ENCODE results near the gene KAT6B. TPM values are rescaled to one million over a fixed set of nuclear protein-coding genes. Genes with fewer than 3 reads are reported as not detected.

Gene KAT6B
- total RNA-seq, 4 donors from 2014 or later: 34.2 to 84.2 (median 47.3) TPM

- no peak for DNase-seq (ENCODE audit: low spot score in 2 of 2)
- Histone ChIP-seq H3K27ac (no peak overlapping the region), H3K36me3 (peaks cover 30% of the 10 kb centered on the region), H3K4me1 (no peaks in the 10 kb centered on the region), H3K4me3 (no peak overlapping the region), H3K27me3 (no peaks in the 10 kb centered on the region), H3K9me3 (no peaks in the 10 kb centered on the region)
- no peak for TF ChIP-seq POLR2A (IDR thresholded peaks at IDR 0.05)
- no peak for TF ChIP-seq EP300 (IDR thresholded peaks at IDR 0.05)
- no peak for TF ChIP-seq POLR2AphosphoS5 (IDR thresholded peaks at IDR 0.05)
- TF ChIP-seq, protein P1, sequence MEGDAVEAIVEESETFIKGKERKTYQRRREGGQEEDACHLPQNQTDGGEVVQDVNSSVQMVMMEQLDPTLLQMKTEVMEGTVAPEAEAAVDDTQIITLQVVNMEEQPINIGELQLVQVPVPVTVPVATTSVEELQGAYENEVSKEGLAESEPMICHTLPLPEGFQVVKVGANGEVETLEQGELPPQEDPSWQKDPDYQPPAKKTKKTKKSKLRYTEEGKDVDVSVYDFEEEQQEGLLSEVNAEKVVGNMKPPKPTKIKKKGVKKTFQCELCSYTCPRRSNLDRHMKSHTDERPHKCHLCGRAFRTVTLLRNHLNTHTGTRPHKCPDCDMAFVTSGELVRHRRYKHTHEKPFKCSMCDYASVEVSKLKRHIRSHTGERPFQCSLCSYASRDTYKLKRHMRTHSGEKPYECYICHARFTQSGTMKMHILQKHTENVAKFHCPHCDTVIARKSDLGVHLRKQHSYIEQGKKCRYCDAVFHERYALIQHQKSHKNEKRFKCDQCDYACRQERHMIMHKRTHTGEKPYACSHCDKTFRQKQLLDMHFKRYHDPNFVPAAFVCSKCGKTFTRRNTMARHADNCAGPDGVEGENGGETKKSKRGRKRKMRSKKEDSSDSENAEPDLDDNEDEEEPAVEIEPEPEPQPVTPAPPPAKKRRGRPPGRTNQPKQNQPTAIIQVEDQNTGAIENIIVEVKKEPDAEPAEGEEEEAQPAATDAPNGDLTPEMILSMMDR (IDR thresholded peaks at IDR 0.05): no peak
- 96% methylated on average over 3 of the region's 3 CpGs for WGBS
These were observed 205.7 kb downstream of the KAT6B start for GRCh38 chr10:75032119-75032518.

- TF ChIP-seq EP300 (IDR thresholded peaks at IDR 0.05) (no peak), POLR2A (IDR thresholded peaks at IDR 0.05) (no peak), POLR2AphosphoS5 (IDR thresholded peaks at IDR 0.05) (no peak)
- TF ChIP-seq, protein P1 (IDR thresholded peaks at IDR 0.05): no peak
- peaks cover 28% of the 10 kb centered on the region for H3K36me3 ChIP-seq
- no peaks in the 10 kb centered on the region for H3K4me1 ChIP-seq
- 89% methylated on average over 8 of the region's 8 CpGs for whole genome bisulfite sequencing
- DNase-seq (ENCODE audit: low spot score in 2 of 2): no peak
- no peaks in the 10 kb centered on the region for H3K9me3 ChIP-seq
- H3K27me3 ChIP-seq: no peaks in the 10 kb centered on the region
- no peak overlapping the region for H3K27ac ChIP-seq
- no peak overlapping the region for H3K4me3 ChIP-seq
These were observed 206.4 kb downstream of the KAT6B start for GRCh38 chr10:75032813-75033212.

DNA sequence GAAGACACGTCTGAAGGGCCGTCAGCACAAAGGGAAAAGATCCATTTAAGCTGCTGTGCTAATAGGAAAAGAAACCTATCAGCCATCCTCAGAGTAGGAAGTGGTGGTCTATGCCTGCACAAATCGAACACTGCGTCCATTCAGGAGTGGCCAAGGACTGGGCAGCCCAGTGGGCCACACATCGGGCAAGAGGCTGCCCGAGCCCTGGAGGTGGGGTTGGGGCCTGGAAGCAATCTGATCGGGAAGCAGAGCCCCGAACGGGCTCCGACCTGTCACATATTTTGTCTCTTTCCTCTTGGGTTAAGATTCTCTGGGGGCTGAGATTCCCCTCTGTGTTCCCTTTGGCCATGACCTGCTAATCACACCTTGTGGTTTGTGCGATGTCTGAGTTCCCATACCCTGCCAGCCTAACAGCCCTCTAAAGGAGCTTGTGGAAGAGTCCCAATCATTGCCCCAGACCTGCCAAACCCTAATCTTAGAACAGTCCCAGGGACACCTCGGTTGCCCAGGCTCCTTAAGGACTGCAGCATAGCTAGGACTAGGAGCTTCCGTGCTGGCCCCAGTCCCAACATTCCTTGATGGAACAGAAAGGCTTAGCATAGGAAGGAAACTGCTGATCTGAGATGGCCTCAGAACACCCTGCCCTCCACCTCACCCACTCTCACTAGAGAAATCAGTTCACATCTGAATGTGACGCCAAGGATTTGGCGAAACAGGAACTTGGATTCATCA, 207.2 kb downstream of the KAT6B start:
- Histone ChIP-seq H3K27me3 (no peaks in the 10 kb centered on the region), H3K27ac (no peak overlapping the region), H3K36me3 (peaks cover 23% of the 10 kb centered on the region), H3K4me3 (no peak overlapping the region), H3K4me1 (no peaks in the 10 kb centered on the region), H3K9me3 (no peaks in the 10 kb centered on the region)
- no peak for DNase-seq (ENCODE audit: low spot score in 2 of 2)
- 77% methylated on average over 15 of the region's 15 CpGs for WGBS
- no peak for TF ChIP-seq EP300 (IDR thresholded peaks at IDR 0.05)
- TF ChIP-seq, protein P1 (IDR thresholded peaks at IDR 0.05): no peak
- no peak for TF ChIP-seq POLR2AphosphoS5 (IDR thresholded peaks at IDR 0.05)
- TF ChIP-seq POLR2A (IDR thresholded peaks at IDR 0.05): no peak

- 79% methylated on average over 5 of the region's 5 CpGs for WGBS
- Histone ChIP-seq H3K4me1 (no peaks in the 10 kb centered on the region), H3K27ac (no peak overlapping the region), H3K9me3 (no peaks in the 10 kb centered on the region), H3K27me3 (no peaks in the 10 kb centered on the region), H3K4me3 (no peak overlapping the region), H3K36me3 (peaks cover 17% of the 10 kb centered on the region)
- no peak for DNase-seq (ENCODE audit: low spot score in 2 of 2)
- TF ChIP-seq POLR2A (IDR thresholded peaks at IDR 0.05): no peak
- no peak for TF ChIP-seq EP300 (IDR thresholded peaks at IDR 0.05)
- TF ChIP-seq POLR2AphosphoS5 (IDR thresholded peaks at IDR 0.05): no peak
- TF ChIP-seq, protein P1 (IDR thresholded peaks at IDR 0.05): no peak
These were observed 207.7 kb downstream of the KAT6B start for GRCh38 chr10:75034131-75034512.

DNA sequence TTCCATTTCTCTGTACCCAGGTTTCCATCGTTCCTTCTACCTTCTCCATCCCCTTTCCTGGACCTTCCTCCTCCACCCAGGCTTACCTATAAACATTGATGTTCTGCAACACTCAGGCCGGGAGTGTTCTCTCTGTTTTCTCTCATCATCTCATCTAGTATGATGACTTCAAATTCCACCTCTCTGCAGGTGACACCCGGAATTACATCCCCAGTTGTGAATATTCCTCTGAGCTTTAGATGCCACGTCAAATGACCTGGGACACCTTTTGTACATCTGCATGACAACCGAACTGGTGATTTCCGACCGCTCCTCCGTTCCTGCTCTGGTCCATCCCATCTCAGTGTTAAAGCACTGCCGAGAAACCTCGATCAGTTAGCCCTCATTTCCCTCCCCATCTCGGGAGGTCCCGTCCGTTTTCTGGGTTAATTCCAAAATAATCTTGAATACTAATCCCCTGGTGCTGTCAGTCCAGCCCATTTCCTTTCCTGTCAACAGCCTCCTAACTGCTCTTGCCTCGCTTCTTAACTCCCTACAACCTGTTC, 208.4 kb downstream of the KAT6B start:
- 80% methylated on average over 14 of the region's 14 CpGs for WGBS
- Histone ChIP-seq H3K27me3 (no peaks in the 10 kb centered on the region), H3K27ac (no peak overlapping the region), H3K4me1 (no peaks in the 10 kb centered on the region), H3K36me3 (peaks cover 11% of the 10 kb centered on the region), H3K9me3 (no peaks in the 10 kb centered on the region), H3K4me3 (no peak overlapping the region)
- no peak for DNase-seq (ENCODE audit: low spot score in 2 of 2)
- TF ChIP-seq, protein P1 (IDR thresholded peaks at IDR 0.05): no peak
- no peak for TF ChIP-seq POLR2A (IDR thresholded peaks at IDR 0.05)
- no peak for TF ChIP-seq EP300 (IDR thresholded peaks at IDR 0.05)
- TF ChIP-seq POLR2AphosphoS5 (IDR thresholded peaks at IDR 0.05): no peak
